Glutamatergic neuron (in vitro differentiated cells): ENCODE results near the gene EXOC3L1. TPM values are rescaled to one million over a fixed set of nuclear protein-coding genes. Genes with fewer than 3 reads are reported as not detected.

ENCODE experiments used
- DNase-seq: peaks from one replicate; pipeline ENCODE4 v3.0.0; 2022
- H3K27ac Mint-ChIP-seq: one replicate; pipeline ENCODE4 v1.8.0; 2020; ENCODE audit warnings: mild to moderate bottlenecking, mixed read lengths, inconsistent platforms; ENCODE audit not compliant: unreplicated experiment
- H3K27me3 Mint-ChIP-seq: one replicate; pipeline ENCODE4 v1.8.0; 2020; ENCODE audit warnings: mild to moderate bottlenecking, moderate library complexity, mixed read lengths, inconsistent platforms; ENCODE audit not compliant: unreplicated experiment
- H3K36me3 Mint-ChIP-seq: one replicate; pipeline ENCODE4 v1.8.0; 2020; ENCODE audit warnings: mild to moderate bottlenecking, mixed read lengths, inconsistent platforms; ENCODE audit not compliant: unreplicated experiment
- H3K4me1 Mint-ChIP-seq: one replicate; pipeline ENCODE4 v1.8.0; 2020; ENCODE audit warnings: mild to moderate bottlenecking, low read depth, mixed read lengths, inconsistent platforms; ENCODE audit not compliant: unreplicated experiment
- H3K4me3 Mint-ChIP-seq: one replicate; pipeline ENCODE4 v1.8.0; 2020; ENCODE audit warnings: mild to moderate bottlenecking, mixed read lengths, inconsistent platforms; ENCODE audit not compliant: unreplicated experiment
- H3K9me3 Mint-ChIP-seq: one replicate; pipeline ENCODE4 v1.8.0; 2020; ENCODE audit warnings: mild to moderate bottlenecking, moderate library complexity, mixed read lengths, inconsistent platforms; ENCODE audit not compliant: unreplicated experiment
- CTCF ChIP-seq: fragments of 200-600 bp; sonication (generic); IDR thresholded peaks from one replicate; pipeline ENCODE4 v1.5.0; 2021; ENCODE audit not compliant: partially characterized antibody, unreplicated experiment
- total RNA-seq: library from RNA; stranded (reverse); fragmentation: NEBNext Ultra II Directional; extraction: Animal tissue kit (Norgen Biotek cat#: 25700); gene quantifications from one replicate; pipeline ENCODE4 v1.2.1, GENCODE V29; 2021; ENCODE audit not compliant: unreplicated experiment

The EXOC3L1 gene
- total RNA-seq, 1 donor from 2014 or later, result 3.6 TPM

GRCh38 chr16:67216612-67217490 lies 26.9 kb upstream of the EXOC3L1 start:
- Mint-ChIP-seq H3K4me1 (no peaks in the 10 kb centered on the region), H3K9me3 (peaks cover 13% of the 10 kb centered on the region), H3K4me3 (no peak overlapping the region), H3K27ac (no peak overlapping the region), H3K36me3 (peaks cover 10% of the 10 kb centered on the region), H3K27me3 (peaks cover 14% of the 10 kb centered on the region)
- TF ChIP-seq CTCF, result no peak
- DNase-seq, result no peak

GRCh38 chr16:67215706-67216105 lies 25.8 kb upstream of the EXOC3L1 start:
- Mint-ChIP-seq H3K27me3 (peaks cover 14% of the 10 kb centered on the region), H3K36me3 (peaks cover 10% of the 10 kb centered on the region), H3K9me3 (peaks cover 11% of the 10 kb centered on the region), H3K27ac (no peak overlapping the region), H3K4me3 (no peak overlapping the region), H3K4me1 (no peaks in the 10 kb centered on the region)
- TF ChIP-seq CTCF, result no peak
- no peak for DNase-seq

GRCh38 chr16:67213197-67214019 lies 23.5 kb upstream of the EXOC3L1 start:
- H3K27me3 Mint-ChIP-seq, result peaks cover 16% of the 10 kb centered on the region
- H3K4me3 Mint-ChIP-seq, result no peak overlapping the region
- TF ChIP-seq CTCF, result no peak
- H3K4me1 Mint-ChIP-seq, result no peaks in the 10 kb centered on the region
- no peak for DNase-seq
- peaks cover 10% of the 10 kb centered on the region for H3K36me3 Mint-ChIP-seq
- peaks cover 11% of the 10 kb centered on the region for H3K9me3 Mint-ChIP-seq
- H3K27ac Mint-ChIP-seq, result no peak overlapping the region

- DNase-seq, result no peak
- Mint-ChIP-seq H3K4me3 (no peak overlapping the region), H3K4me1 (no peaks in the 10 kb centered on the region), H3K27ac (no peak overlapping the region), H3K27me3 (peaks cover 14% of the 10 kb centered on the region), H3K36me3 (peaks cover 10% of the 10 kb centered on the region), H3K9me3 (peaks cover 11% of the 10 kb centered on the region)
- TF ChIP-seq CTCF, result no peak
These were observed 22.8 kb upstream of the EXOC3L1 start for GRCh38 chr16:67212766-67213165.
